Subcutaneous abdominal adipose tissue (tissue), 5 donors: ENCODE data around the gene DPP6.
"Not testable (repeated sequence)": the region's sequence is repeated elsewhere in the genome, so short reads cannot be mapped to it uniquely, and the experiment has no call there.

Experiments
- H3K27ac ChIP-seq: one replicate; pipeline ENCODE4 v1.7.0; 2013; ENCODE audit warnings: low read depth, mild to moderate bottlenecking, inconsistent platforms, low read length, moderate library complexity
- H3K27me3 ChIP-seq, 5 donors: one replicate each; pipeline ENCODE4 v1.7.0; 2013; ENCODE audit warnings: low read length in 5 of 5, inconsistent platforms in 1 of 5; ENCODE audit not compliant: control insufficient read depth in 5 of 5, insufficient read depth in 4 of 5
- H3K36me3 ChIP-seq, 5 donors: one replicate each; pipeline ENCODE4 v1.7.0; 2013; ENCODE audit warnings: low read length in 5 of 5; ENCODE audit not compliant: control insufficient read depth in 5 of 5, insufficient read depth in 5 of 5
- H3K4me1 ChIP-seq, 5 donors: one replicate each; pipeline ENCODE4 v1.7.0; 2013; ENCODE audit warnings: low read length in 5 of 5, mild to moderate bottlenecking in 3 of 5, moderate library complexity in 1 of 5; ENCODE audit not compliant: control insufficient read depth in 5 of 5, insufficient read depth in 5 of 5
- H3K4me3 ChIP-seq, 5 donors: one replicate each; pipeline ENCODE4 v1.7.0; 2013; ENCODE audit warnings: low read length in 5 of 5, low read depth in 1 of 5
- H3K9ac ChIP-seq, 5 donors: one replicate each; pipeline ENCODE4 v1.7.0; 2013; ENCODE audit warnings: low read length in 5 of 5, mild to moderate bottlenecking in 4 of 5, moderate library complexity in 3 of 5
- H3K9me3 ChIP-seq, 5 donors: one replicate each; pipeline ENCODE4 v1.7.0; 2013; ENCODE audit warnings: low read length in 5 of 5; ENCODE audit not compliant: control insufficient read depth in 5 of 5
- donor health status: healthy.
- donor health status: healthy.
- donor health status: healthy.
- donor health status: healthy.
- donor health status: healthy.

Gene DPP6

GRCh38 chr7:154674191-154674590, 622.0 kb downstream of the DPP6 start:
- Histone ChIP-seq H3K27ac (no peak overlapping the region), H3K27me3 (no peaks in the 10 kb centered on the region), H3K4me1 (no peaks in the 10 kb centered on the region), H3K9me3 (peaks cover 0 to 4% (median 0%) of the 10 kb centered on the region in 5 donors), H3K9ac (no peak overlapping the region), H3K36me3 (no peaks in the 10 kb centered on the region), H3K4me3 (no peak overlapping the region)

GRCh38 chr7:154675560-154675959, 623.4 kb downstream of the DPP6 start:
- Histone ChIP-seq H3K27ac (no peak overlapping the region), H3K9me3 (peaks cover 0 to 4% (median 0%) of the 10 kb centered on the region in 5 donors), H3K36me3 (no peaks in the 10 kb centered on the region), H3K27me3 (no peaks in the 10 kb centered on the region), H3K4me1 (no peaks in the 10 kb centered on the region), H3K9ac (no peak overlapping the region), H3K4me3 (no peak overlapping the region)

- H3K4me1 ChIP-seq, H3K9ac ChIP-seq, H3K9me3 ChIP-seq, H3K27ac ChIP-seq, H3K36me3 ChIP-seq, H3K27me3 ChIP-seq, H3K4me3 ChIP-seq: not testable (repeated sequence)
Measured at GRCh38 chr7:154676033-154676421, 623.8 kb downstream of the DPP6 start.

- no peaks in the 10 kb centered on the region for H3K4me1 ChIP-seq
- peaks cover 0 to 4% (median 0%) of the 10 kb centered on the region in 5 donors for H3K9me3 ChIP-seq
- no peak overlapping the region for H3K9ac ChIP-seq
- H3K36me3 ChIP-seq: no peaks in the 10 kb centered on the region
- no peaks in the 10 kb centered on the region for H3K27me3 ChIP-seq
- no peak overlapping the region for H3K27ac ChIP-seq
- H3K4me3 ChIP-seq: no peak overlapping the region
Measured at GRCh38 chr7:154676422-154677073, 624.4 kb downstream of the DPP6 start.

- no peak overlapping the region for H3K4me3 ChIP-seq
Measured at GRCh38 chr7:154677454-154677853, 625.3 kb downstream of the DPP6 start.

GRCh38 chr7:154678001-154678550, 625.9 kb downstream of the DPP6 start:
- H3K9ac ChIP-seq, H3K9me3 ChIP-seq, H3K36me3 ChIP-seq, H3K4me3 ChIP-seq, H3K4me1 ChIP-seq, H3K27me3 ChIP-seq, H3K27ac ChIP-seq: not testable (repeated sequence)

More at GRCh38 chr7:154677454-154677853, 625.3 kb downstream of the DPP6 start:
- Histone ChIP-seq H3K4me1 (no peaks in the 10 kb centered on the region), H3K9ac (no peak overlapping the region), H3K36me3 (no peaks in the 10 kb centered on the region), H3K27me3 (no peaks in the 10 kb centered on the region), H3K9me3 (peaks cover 0 to 4% (median 0%) of the 10 kb centered on the region in 5 donors), H3K27ac (no peak overlapping the region)

GRCh38 chr7:154679379-154680053, 627.3 kb downstream of the DPP6 start:
- Histone ChIP-seq H3K4me3 (no peak overlapping the region), H3K9me3 (peaks cover 0 to 4% (median 0%) of the 10 kb centered on the region in 5 donors), H3K27me3 (no peaks in the 10 kb centered on the region), H3K36me3 (no peaks in the 10 kb centered on the region), H3K4me1 (no peaks in the 10 kb centered on the region), H3K27ac (no peak overlapping the region), H3K9ac (no peak overlapping the region)

GRCh38 chr7:154680894-154681659, 628.9 kb downstream of the DPP6 start:
- Histone ChIP-seq H3K4me3 (no peak overlapping the region), H3K9me3 (no peaks in the 10 kb centered on the region), H3K4me1 (peaks cover 0 to 4% (median 3%) of the 10 kb centered on the region in 5 donors), H3K36me3 (no peaks in the 10 kb centered on the region), H3K27ac (no peak overlapping the region), H3K27me3 (no peaks in the 10 kb centered on the region), H3K9ac (no peak overlapping the region)

- H3K36me3 ChIP-seq: no peaks in the 10 kb centered on the region
- peaks cover 0 to 4% (median 3%) of the 10 kb centered on the region in 5 donors for H3K4me1 ChIP-seq
- H3K27ac ChIP-seq: no peak overlapping the region
- H3K9me3 ChIP-seq: no peaks in the 10 kb centered on the region
- H3K9ac ChIP-seq: no peak overlapping the region
- no peaks in the 10 kb centered on the region for H3K27me3 ChIP-seq
- no peak overlapping the region for H3K4me3 ChIP-seq
Measured at GRCh38 chr7:154682003-154682402, 629.8 kb downstream of the DPP6 start.
